Measurements from ENCODE around the gene CUL3. TPM values are rescaled to one million over a fixed set of nuclear protein-coding genes. Genes with fewer than 3 reads are reported as not detected.
"Not testable (repeated sequence)": the region's sequence is repeated elsewhere in the genome, so short reads cannot be mapped to it uniquely, and the experiment has no call there.

CUL3 gene
- total and polyA plus RNA-seq, 4 donors: 33.6 to 72.4 (median 59.2) TPM

GRCh38 chr2:224518806-224519580 lies 66.2 kb downstream of the CUL3 start:
- Histone ChIP-seq H3K9me3 (ENCODE audit: control insufficient read depth, low read length) (no peaks in the 10 kb centered on the region), H3K4me3 (ENCODE audit: low read length in 2 of 2) (no peak overlapping the region), H3K27ac (ENCODE audit: low read depth in 1 of 2, low read length in 2 of 2) (no peak overlapping the region), H3K36me3 (ENCODE audit: control insufficient read depth in 1 of 2, insufficient read depth in 2 of 2, low read length in 1 of 2) (no peaks in the 10 kb centered on the region), H3K27me3 (ENCODE audit: control insufficient read depth in 1 of 2, insufficient read depth in 2 of 2, low read length in 1 of 2) (no peaks in the 10 kb centered on the region), H3K4me1 (ENCODE audit: control insufficient read depth in 1 of 2, insufficient read depth in 2 of 2, low read length in 2 of 2) (peaks cover 4 to 8% of the 10 kb centered on the region in 2 donors)
- WGBS, 2 donors: 78 to 79% methylated on average over 4 of the region's 4 CpGs
- ATAC-seq (ENCODE audit: low FRiP score): no peak
- DNase-seq: no peak
- intact Hi-C loops (cut with DNase I): no loop called here

- Histone ChIP-seq H3K27ac (ENCODE audit: low read depth in 1 of 2, low read length in 2 of 2) (no peak overlapping the region), H3K4me1 (ENCODE audit: control insufficient read depth in 1 of 2, insufficient read depth in 2 of 2, low read length in 2 of 2) (peaks cover 3% of the 10 kb centered on the region in 2 donors), H3K27me3 (ENCODE audit: control insufficient read depth in 1 of 2, insufficient read depth in 2 of 2, low read length in 1 of 2) (no peaks in the 10 kb centered on the region), H3K4me3 (ENCODE audit: low read length in 2 of 2) (no peak overlapping the region), H3K9me3 (ENCODE audit: control insufficient read depth, low read length) (no peaks in the 10 kb centered on the region), H3K36me3 (ENCODE audit: control insufficient read depth in 1 of 2, insufficient read depth in 2 of 2, low read length in 1 of 2) (no peaks in the 10 kb centered on the region)
- ATAC-seq (ENCODE audit: low FRiP score) (no peak), DNase-seq (no peak)
- 83 to 86% methylated on average over 2 of the region's 2 CpGs for WGBS, 2 donors
- intact Hi-C loops (cut with DNase I): no loop called here
Observed at GRCh38 chr2:224517963-224518362, 67.2 kb downstream of the CUL3 start.

- H3K4me1 ChIP-seq (ENCODE audit: control insufficient read depth in 1 of 2, insufficient read depth in 2 of 2, low read length in 2 of 2); H3K27me3 ChIP-seq (ENCODE audit: control insufficient read depth in 1 of 2, insufficient read depth in 2 of 2, low read length in 1 of 2); H3K9me3 ChIP-seq (ENCODE audit: control insufficient read depth, low read length); DNase-seq; H3K27ac ChIP-seq (ENCODE audit: low read depth in 1 of 2, low read length in 2 of 2); ATAC-seq (ENCODE audit: low FRiP score); intact Hi-C loops (cut with DNase I); H3K36me3 ChIP-seq (ENCODE audit: control insufficient read depth in 1 of 2, insufficient read depth in 2 of 2, low read length in 1 of 2); H3K4me3 ChIP-seq (ENCODE audit: low read length in 2 of 2): not testable (repeated sequence)
- 97% methylated on average over 10 of the region's 10 CpGs for WGBS, 2 donors
Observed at GRCh38 chr2:224516393-224516792, 68.8 kb downstream of the CUL3 start.

GRCh38 chr2:224513991-224514390 lies 71.2 kb downstream of the CUL3 start:
- intact Hi-C loops (cut with DNase I): no loop called here
- no peak overlapping the region for H3K27ac ChIP-seq (ENCODE audit: low read depth in 1 of 2, low read length in 2 of 2)
- H3K36me3 ChIP-seq (ENCODE audit: control insufficient read depth in 1 of 2, insufficient read depth in 2 of 2, low read length in 1 of 2): no peaks in the 10 kb centered on the region
- WGBS, 2 donors: 5% methylated on average over 3 of the region's 3 CpGs
- DNase-seq: no peak
- peaks cover 0 to 3% of the 10 kb centered on the region in 2 donors for H3K4me1 ChIP-seq (ENCODE audit: control insufficient read depth in 1 of 2, insufficient read depth in 2 of 2, low read length in 2 of 2)
- no peak for ATAC-seq (ENCODE audit: low FRiP score)
- H3K4me3 ChIP-seq (ENCODE audit: low read length in 2 of 2): no peak overlapping the region
- no peaks in the 10 kb centered on the region for H3K9me3 ChIP-seq (ENCODE audit: control insufficient read depth, low read length)
- H3K27me3 ChIP-seq (ENCODE audit: control insufficient read depth in 1 of 2, insufficient read depth in 2 of 2, low read length in 1 of 2): no peaks in the 10 kb centered on the region

GRCh38 chr2:224507789-224508188 lies 77.4 kb downstream of the CUL3 start:
- ATAC-seq (ENCODE audit: low FRiP score): no peak
- no peaks in the 10 kb centered on the region for H3K36me3 ChIP-seq (ENCODE audit: control insufficient read depth in 1 of 2, insufficient read depth in 2 of 2, low read length in 1 of 2)
- H3K27me3 ChIP-seq (ENCODE audit: control insufficient read depth in 1 of 2, insufficient read depth in 2 of 2, low read length in 1 of 2): no peaks in the 10 kb centered on the region
- no peak overlapping the region for H3K4me3 ChIP-seq (ENCODE audit: low read length in 2 of 2)
- H3K9me3 ChIP-seq (ENCODE audit: control insufficient read depth, low read length): no peaks in the 10 kb centered on the region
- H3K4me1 ChIP-seq (ENCODE audit: control insufficient read depth in 1 of 2, insufficient read depth in 2 of 2, low read length in 2 of 2): peaks cover 0 to 3% of the 10 kb centered on the region in 2 donors
- no peak overlapping the region for H3K27ac ChIP-seq (ENCODE audit: low read depth in 1 of 2, low read length in 2 of 2)
- intact Hi-C loops (cut with DNase I): no loop called here
- no peak for DNase-seq
- WGBS, 2 donors: 91 to 98% methylated on average over 1 of the region's 1 CpG

- ATAC-seq (ENCODE audit: low FRiP score) (no peak), DNase-seq (no peak)
- WGBS, 2 donors: 99 to 100% methylated on average over 1 of the region's 1 CpG
- intact Hi-C loops (cut with DNase I): no loop called here
- H3K27me3 ChIP-seq (ENCODE audit: control insufficient read depth in 1 of 2, insufficient read depth in 2 of 2, low read length in 1 of 2): no peaks in the 10 kb centered on the region
- no peak overlapping the region for H3K4me3 ChIP-seq (ENCODE audit: low read length in 2 of 2)
- H3K9me3 ChIP-seq (ENCODE audit: control insufficient read depth, low read length): no peaks in the 10 kb centered on the region
- no peaks in the 10 kb centered on the region for H3K36me3 ChIP-seq (ENCODE audit: control insufficient read depth in 1 of 2, insufficient read depth in 2 of 2, low read length in 1 of 2)
- H3K4me1 ChIP-seq (ENCODE audit: control insufficient read depth in 1 of 2, insufficient read depth in 2 of 2, low read length in 2 of 2): peaks cover 0 to 3% of the 10 kb centered on the region in 2 donors
- no peak overlapping the region for H3K27ac ChIP-seq (ENCODE audit: low read depth in 1 of 2, low read length in 2 of 2)
Observed at GRCh38 chr2:224506494-224506893, 78.7 kb downstream of the CUL3 start.

GRCh38 chr2:224498991-224499390 lies 86.2 kb downstream of the CUL3 start:
- intact Hi-C loops (cut with DNase I): no loop called here
- ATAC-seq (ENCODE audit: low FRiP score): no peak
- Histone ChIP-seq H3K27ac (ENCODE audit: low read depth in 1 of 2, low read length in 2 of 2) (no peak overlapping the region), H3K27me3 (ENCODE audit: control insufficient read depth in 1 of 2, insufficient read depth in 2 of 2, low read length in 1 of 2) (no peaks in the 10 kb centered on the region), H3K36me3 (ENCODE audit: control insufficient read depth in 1 of 2, insufficient read depth in 2 of 2, low read length in 1 of 2) (peaks cover 3 to 7% of the 10 kb centered on the region in 2 donors), H3K4me3 (ENCODE audit: low read length in 2 of 2) (no peak overlapping the region), H3K4me1 (ENCODE audit: control insufficient read depth in 1 of 2, insufficient read depth in 2 of 2, low read length in 2 of 2) (no peaks in the 10 kb centered on the region), H3K9me3 (ENCODE audit: control insufficient read depth, low read length) (no peaks in the 10 kb centered on the region)
- DNase-seq: no peak
- WGBS, 2 donors: 60 to 69% methylated on average over 3 of the region's 3 CpGs

GRCh38 chr2:224492531-224492930 lies 92.6 kb downstream of the CUL3 start:
- Histone ChIP-seq H3K4me3 (ENCODE audit: low read length in 2 of 2) (no peak overlapping the region), H3K9me3 (ENCODE audit: control insufficient read depth, low read length) (no peaks in the 10 kb centered on the region), H3K27ac (ENCODE audit: low read depth in 1 of 2, low read length in 2 of 2) (no peak overlapping the region), H3K27me3 (ENCODE audit: control insufficient read depth in 1 of 2, insufficient read depth in 2 of 2, low read length in 1 of 2) (no peaks in the 10 kb centered on the region), H3K4me1 (ENCODE audit: control insufficient read depth in 1 of 2, insufficient read depth in 2 of 2, low read length in 2 of 2) (no peaks in the 10 kb centered on the region), H3K36me3 (ENCODE audit: control insufficient read depth in 1 of 2, insufficient read depth in 2 of 2, low read length in 1 of 2) (peaks cover 0 to 3% of the 10 kb centered on the region in 2 donors)
- no peak for ATAC-seq (ENCODE audit: low FRiP score)
- DNase-seq: no peak
- intact Hi-C loops (cut with DNase I): no loop called here
- WGBS, 2 donors: 94 to 95% methylated on average over 2 of the region's 2 CpGs

GRCh38 chr2:224487940-224488339 lies 97.2 kb downstream of the CUL3 start:
- not testable (repeated sequence) for H3K36me3 ChIP-seq (ENCODE audit: control insufficient read depth in 1 of 2, insufficient read depth in 2 of 2, low read length in 1 of 2); H3K27ac ChIP-seq (ENCODE audit: low read depth in 1 of 2, low read length in 2 of 2); ATAC-seq (ENCODE audit: low FRiP score); H3K27me3 ChIP-seq (ENCODE audit: control insufficient read depth in 1 of 2, insufficient read depth in 2 of 2, low read length in 1 of 2); H3K4me3 ChIP-seq (ENCODE audit: low read length in 2 of 2); H3K9me3 ChIP-seq (ENCODE audit: control insufficient read depth, low read length); H3K4me1 ChIP-seq (ENCODE audit: control insufficient read depth in 1 of 2, insufficient read depth in 2 of 2, low read length in 2 of 2); DNase-seq
- intact Hi-C loops (cut with DNase I): loop anchor here in 1 of 2 donors (10.0 kb wide), 1 partner anchor 97 kb away; the partner anchor contains the start of gene CUL3
- WGBS, 2 donors: 98% methylated on average over 4 of the region's 4 CpGs
